GM12892 (cell line): ENCODE results near the gene PRRC2B.

ENCODE experiments used
- POLR2A ChIP-seq: IDR thresholded peaks from 2 replicates; pipeline ENCODE4 v1.6.1; 2011; ENCODE audit warnings: low read depth, low read length, control low read depth
- POLR2AphosphoS5 ChIP-seq: IDR thresholded peaks from 2 replicates; pipeline ENCODE4 v1.6.1; 2011; ENCODE audit warnings: low read depth, low read length, control low read depth

DNA sequence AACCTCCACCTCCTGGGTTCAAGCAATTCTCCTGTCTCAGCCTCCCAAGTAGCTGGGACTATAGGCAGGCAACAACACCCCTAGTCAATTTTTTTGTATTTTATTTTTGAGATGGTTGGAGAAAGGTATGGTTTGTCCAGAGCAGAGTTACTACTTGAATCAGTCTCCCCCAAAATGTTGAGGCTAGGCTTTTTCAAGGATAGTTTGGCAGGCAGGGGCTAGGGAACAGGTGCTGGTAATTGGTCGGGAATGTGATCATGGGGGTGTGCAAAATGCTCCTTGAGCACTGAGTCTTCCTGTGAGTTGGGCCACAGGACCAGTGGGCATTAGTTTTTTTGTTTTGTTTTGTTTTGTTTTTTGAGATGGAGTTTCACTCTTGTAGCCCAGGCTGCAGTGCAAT, 28.3 kb upstream of the PRRC2B start:
- TF ChIP-seq POLR2A (no peak), POLR2AphosphoS5 (no peak)
